DMS79 (cell line): ENCODE results near the gene TREML4.

Experiments
- DNase-seq: peaks from one replicate; lab custom pipeline; 2025; lab: John Stamatoyannopoulos, UW

Gene TREML4

DNA sequence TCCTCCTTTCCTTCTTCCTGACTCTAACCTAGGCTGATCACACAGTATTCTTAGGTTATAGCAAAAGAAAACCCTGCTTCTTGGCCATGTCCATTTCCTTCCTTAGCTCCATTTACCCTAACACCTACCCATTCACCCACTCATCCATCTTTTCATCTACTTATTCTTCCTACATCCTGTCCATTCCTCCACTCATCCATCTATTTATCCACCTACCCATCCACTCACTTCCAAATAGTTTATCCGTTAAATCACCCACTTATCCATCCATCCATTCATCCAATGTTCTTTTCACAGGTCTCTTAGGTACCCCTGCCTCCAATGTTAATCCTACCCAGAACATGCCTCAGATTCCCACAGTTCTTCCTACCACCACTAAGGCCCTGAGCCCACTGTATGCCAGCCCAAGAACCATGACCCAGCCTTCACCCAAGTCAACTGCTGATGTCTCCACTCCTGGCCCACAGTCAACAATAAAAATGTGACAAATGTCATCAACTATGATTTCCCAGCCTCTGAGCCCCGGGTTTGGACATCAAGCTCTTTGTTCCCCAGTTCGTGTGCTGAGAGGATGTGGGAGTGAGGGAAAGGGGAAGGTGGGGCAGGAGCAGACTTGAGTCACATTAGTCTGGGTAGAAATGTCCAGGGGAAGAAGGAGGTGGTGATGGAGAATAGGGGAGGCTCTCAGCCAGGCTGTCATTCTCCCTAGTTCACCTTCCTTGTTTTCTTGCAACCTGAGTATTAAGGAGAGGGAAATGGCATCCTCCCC lies 24.4 kb downstream of the TREML4 start:
- DNase-seq: no peak

DNA sequence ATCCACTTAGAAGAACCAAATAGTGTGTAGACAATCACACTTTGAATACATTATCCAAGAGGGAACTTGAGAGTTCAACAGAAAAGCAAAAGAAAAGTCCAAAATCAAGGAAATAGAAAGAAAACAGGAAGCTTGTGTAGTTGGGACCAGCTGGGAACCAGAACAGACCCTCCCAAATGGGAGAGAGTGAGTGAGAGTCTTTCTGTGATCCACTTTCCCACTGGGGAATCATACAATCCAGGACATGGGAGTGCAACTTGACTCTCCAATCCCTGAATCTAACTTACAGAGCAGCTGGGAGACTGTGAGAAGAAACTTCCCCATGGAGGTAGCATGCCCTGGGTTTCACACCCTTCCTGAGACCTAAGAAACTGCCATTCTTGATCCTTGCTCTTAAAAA lies 27.0 kb downstream of the TREML4 start:
- no peak for DNase-seq

DNA sequence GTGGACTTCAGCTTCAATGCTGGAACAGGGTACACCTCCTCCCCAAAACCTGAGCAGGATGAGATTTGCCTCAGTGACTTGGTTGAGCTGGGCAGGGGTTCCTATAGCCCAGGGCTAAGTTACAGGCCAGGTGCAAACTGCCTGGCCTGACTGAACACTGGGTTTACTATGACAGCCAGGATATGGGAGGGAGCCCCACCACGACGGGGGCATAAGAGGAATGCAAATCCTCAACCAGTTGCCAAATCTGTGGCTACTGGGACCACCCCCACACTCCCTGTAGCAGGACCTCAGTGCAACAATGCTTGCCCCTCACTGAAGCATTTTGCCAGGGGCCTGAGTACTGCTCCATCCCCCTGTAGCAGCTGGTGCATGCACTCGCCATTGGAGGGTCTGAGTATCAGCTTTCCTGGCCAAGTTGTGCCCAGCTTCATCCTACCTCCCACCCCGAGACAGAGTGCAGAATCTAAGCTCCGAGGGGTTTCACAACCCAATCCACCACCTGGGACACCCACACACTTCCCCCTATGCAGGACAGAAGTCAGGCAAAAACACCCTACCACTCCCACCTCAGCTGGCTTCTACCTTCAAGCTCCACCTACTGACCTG lies 27.6 kb downstream of the TREML4 start:
- no peak for DNase-seq

DNA sequence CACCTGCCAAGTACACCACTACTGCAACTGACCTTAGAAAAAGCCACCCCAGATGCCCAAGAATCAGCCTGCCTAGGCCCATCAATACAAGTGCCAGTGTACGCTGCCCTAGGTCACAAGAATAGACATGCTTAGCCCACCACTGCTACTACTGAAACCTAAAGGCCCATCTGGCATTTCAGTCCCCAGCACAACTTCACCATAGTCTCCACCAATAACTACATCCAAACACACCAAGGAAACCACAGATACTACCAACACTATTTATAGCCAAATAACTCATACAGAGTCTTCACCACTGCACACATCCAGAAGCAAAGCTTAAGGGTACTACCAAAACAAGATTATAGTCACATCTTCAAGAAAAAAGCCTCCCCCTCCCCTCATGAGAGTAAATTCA lies 28.2 kb downstream of the TREML4 start:
- DNase-seq: no peak

DNA sequence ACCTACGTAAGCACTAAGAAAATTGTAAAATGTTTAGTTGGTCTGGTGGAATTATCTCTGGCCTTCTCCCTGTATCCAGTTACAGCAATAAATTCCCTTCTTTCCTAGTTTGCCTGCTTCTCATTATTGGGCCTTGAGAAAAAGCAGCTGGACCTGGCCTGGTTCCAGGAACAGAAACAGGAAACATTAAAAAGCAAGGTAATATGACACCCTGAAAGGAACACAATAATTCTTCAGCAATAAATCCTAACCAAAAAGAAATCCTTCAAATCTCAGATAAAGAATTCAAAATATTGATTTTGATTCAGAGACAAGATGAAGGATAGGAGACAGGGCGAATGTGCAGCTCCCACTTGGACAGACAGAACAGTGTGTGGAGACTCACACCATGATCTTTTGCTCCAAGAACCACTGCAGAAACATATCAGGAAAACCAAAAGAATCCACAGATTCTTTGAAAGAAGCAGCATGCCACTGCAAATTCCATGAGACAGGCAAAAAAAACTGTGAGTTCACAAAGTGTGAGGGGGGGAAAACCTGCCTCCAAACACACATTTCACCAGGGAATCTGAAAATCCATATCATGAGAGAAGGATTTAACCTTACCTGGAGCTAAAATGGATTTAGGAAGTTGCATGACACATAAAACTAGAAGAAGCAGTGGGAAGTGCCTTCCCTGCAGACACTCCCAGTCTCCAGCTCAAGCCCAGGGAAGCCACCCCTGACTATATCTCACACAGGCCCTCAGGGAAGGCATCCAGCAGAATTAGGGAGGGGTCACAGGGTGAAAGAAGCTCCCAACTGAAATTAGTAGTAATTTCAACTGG lies 29.4 kb downstream of the TREML4 start:
- DNase-seq: peak; percentile 56

DNA sequence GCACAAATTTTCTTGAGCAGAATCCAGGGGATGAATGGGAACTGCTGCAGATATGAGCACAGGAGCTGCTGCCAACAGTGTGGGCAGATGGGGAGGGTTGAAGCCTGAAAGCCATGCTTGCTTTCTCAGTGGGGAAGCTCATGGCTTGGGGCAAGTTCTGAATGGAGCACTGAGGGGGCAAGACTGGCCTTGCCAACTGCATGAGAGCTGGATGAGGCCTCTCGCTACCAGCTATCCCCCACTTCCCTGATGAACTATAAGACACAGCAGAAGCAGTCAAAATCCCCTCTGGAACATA lies 30.0 kb downstream of the TREML4 start:
- no peak for DNase-seq

DNA sequence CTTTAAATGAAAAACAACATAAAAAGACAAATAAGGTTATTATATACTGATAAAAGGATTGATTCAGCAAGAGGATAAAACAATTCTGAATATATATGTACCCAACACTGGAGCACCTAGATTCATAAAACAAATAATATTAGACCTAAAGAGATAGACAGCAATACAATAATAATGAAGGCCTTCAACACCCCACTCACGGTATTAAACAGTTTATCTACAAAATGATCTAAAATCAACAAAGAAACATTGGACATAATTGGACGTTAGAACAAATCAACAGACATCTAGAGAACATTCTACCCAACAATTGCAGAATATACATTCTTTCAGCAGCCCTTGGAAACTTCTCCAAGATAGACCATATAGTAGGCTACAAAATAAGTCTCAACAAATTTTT lies 34.3 kb downstream of the TREML4 start:
- no peak for DNase-seq

DNA sequence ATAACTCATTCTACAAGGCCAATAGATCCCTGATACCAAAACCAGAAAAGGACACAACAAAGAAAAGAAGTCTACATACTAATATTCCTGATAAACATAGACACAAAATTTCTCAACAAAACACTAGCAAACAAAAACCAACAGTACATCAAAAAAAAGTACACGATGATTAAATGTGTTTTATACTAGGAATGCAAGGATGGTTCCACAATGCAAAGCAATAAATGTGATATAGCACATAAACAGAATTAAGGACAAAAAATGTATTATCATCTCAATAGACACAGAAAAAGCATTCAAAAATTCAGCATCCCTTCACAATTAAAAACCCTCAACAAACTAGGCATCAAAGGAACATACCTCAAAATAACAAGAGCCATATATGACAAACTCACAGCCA lies 35.1 kb downstream of the TREML4 start:
- DNase-seq: no peak

DNA sequence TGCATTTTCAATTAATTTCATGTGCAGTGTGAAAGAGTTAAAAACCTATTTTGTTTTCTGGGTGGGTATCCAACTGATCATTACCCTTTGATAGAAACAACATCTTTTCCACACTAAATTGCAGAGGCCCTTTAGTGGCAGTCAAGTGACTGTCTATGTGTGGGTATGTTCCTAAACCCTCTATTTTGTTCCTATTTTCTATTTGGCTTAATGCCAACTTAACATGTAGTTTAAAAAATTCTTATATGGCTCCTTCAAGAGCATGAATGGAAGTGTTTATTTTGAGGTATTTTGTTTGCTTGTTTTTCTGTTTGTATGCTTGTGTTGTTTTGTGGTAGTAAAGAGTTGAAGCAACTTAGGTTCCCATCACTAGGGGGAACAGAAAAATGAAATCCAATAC lies 38.4 kb downstream of the TREML4 start:
- no peak for DNase-seq

DNA sequence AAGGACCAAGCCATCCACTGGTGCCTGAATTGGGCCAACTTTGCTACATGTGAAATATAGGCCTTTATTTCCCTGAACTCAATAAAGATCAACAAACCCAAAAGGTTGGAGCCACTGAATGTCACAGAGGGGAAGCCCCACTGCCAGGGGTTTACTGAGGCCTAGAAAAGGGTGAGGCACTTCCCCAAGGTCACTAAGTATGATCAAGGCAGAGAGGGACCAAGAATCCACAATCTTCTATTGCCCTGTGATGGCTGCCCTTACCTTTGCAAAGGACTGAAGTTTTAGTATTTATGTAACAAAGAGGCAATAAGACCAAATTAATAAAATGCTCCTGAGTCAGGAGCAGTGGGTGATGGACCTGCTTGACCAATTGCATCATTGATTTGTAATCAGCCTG lies 40.3 kb downstream of the TREML4 start:
- DNase-seq: no peak

DNA sequence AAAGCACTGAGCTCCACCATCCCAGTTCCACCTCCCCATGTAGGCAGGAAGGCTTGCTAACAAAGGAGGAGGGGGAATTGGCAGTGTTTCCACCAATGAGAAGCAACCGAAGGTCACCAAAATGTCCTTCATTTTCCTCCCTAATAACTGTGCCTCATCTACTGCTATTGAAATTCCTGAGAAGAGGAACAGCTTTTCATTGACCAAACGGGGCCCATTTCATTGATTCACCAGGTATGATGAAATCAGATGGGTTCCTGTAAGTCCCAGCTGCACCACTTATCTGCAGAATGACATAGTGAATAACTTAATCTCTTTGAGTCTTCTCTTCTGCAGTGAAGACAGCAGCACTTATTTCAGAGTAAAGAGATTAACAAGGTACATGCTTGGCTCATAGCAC lies 41.0 kb downstream of the TREML4 start:
- no peak for DNase-seq

DNA sequence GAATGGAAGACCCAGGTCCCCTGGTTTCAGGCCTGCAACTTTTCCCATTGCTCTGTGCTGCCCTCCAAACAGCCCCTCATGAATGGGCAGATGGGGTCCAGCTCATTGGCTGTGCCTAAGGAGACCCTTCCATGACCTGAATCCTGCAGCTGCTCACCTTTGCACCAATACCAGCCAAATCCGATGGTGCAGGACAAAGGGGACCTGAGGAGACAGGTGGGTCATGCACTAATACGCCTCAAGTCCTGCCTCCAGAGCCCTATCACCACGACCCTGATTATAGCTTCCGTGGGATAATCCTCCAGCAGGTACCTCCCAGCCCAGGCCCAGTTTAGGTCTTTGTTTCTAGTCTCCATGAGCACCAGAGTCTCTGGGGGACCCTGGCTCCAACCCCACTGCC lies 41.6 kb downstream of the TREML4 start:
- DNase-seq: no peak

DNA sequence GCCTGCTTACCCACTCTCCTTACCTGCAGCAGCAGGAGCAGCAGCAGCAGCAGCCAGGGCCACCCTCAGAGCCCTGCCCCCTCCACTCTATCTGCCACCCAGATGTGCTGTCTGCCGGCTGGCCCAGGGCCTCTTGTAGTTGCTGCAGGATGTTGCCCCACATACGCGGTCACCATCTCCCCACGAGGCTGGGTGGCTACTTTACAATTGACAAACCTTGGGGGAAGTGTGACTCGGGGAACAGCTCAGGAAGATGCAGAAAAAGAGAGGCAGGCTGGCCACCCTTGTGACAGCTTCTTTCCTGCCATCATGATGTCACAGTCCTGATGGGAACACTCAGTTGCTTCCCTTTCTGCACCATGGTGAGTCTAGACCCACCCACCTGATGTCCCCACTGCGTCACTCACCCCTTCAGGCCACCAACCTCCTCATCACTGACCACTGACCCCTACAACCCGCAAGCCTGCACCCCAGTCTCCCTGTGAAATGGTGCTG lies 43.8 kb downstream of the TREML4 start:
- no peak for DNase-seq

DNA sequence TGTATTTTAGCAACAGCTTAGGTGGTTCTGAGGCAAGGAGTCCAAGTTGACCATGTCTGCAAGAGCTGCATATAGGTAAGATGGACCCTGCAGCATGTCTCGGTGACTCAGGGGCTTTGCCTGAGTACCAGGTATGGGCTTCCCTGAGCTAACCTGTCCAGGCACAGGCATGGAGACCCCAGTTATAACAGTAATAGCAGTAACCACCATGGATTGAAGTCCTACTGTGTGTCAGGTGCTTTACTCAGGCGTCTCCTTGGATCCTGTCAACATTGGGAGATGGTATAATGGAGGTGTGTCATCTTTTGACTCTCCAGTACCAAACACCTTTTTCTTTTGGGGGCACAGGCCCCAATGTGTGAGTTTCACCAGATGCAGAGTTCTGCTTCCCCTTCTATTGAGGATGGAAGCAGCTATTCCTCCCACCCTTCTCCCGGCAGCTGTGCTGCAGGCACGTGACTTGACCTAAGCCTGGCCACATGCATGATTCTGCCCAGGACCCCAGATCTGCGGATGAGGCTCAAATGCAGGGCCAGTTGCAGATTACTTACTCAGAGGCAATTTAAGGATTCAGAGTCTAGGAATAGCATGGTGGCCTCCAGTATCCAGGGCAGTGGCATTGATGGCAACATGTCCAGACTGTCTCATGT lies 44.6 kb downstream of the TREML4 start:
- no peak for DNase-seq

DNA sequence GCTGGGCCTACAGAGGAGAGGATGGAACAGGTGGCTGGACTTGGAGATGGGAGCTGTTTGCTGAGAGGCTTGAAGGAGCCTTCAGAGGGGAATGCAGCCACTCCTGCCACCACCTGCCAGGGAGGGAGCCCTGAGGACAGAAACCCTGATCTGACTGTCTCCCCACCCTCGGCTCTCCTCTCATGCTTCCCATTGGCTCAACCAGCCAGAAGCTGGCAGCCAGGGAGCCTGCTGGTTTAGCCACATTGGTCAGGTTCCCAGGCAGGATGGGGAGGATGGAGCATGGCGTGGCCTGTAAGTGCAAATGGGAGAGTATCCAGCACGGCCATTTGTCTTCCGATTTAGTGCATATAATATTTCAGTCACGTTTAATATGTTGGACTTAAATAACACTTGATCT lies 45.6 kb downstream of the TREML4 start:
- peak; percentile 86 for DNase-seq

DNA sequence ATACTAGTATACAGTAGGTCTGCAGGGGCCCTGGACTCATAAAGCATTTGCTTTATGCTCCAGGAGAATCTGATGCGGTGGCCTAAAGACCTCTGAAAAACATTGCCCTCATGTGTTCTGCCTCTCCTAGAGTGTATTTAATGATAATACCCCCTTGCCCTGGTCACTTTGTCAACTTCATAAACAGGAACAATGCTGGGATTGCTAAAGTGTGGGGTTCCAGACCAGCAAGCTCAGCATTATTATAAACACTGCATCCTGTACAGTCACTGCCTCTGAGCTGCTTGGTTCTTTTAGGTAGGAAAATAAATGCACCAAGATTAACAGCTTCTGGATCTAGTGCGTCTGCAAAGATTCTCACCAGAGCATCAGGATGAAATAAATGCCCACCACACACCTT lies 46.1 kb downstream of the TREML4 start:
- DNase-seq: no peak

DNA sequence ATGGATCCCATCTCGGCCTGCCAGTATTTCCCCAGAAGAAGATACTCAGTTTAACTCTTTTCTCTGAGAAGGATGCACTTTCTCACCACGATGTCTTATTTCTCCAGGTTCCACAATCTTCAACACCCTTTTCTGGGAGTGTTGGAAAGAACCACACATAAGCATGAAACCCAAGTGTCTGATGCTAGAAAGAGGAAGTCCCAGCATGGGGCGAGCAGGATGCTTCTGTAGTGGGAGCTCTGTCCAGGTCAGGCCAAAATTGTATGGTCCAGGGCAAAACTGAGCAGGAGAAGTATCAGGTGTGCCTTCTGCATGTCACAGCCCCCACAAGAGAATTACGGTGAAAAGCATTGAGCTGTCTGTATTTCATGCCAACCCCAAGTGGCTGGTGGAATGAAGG lies 47.3 kb downstream of the TREML4 start:
- no peak for DNase-seq

DNA sequence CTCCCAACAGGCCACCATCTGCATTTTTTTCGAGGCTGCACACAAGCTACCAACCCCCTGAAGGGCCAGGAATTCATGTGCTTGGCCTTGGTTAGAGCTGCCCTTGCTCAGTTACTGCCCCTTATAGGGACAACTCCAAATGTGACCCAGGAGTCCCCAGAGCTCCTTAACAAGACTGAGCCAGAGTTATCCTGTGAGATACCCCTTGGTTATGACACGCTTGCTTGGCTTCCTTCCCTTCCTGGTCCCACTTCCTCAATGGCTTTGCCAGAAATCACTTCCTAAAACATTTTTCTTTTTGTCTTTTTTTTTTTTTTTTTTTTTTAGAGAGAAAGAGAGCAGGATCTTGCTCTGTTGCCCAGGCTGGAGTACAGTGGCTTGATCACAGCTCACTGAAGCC lies 49.5 kb downstream of the TREML4 start:
- DNase-seq: no peak

DNA sequence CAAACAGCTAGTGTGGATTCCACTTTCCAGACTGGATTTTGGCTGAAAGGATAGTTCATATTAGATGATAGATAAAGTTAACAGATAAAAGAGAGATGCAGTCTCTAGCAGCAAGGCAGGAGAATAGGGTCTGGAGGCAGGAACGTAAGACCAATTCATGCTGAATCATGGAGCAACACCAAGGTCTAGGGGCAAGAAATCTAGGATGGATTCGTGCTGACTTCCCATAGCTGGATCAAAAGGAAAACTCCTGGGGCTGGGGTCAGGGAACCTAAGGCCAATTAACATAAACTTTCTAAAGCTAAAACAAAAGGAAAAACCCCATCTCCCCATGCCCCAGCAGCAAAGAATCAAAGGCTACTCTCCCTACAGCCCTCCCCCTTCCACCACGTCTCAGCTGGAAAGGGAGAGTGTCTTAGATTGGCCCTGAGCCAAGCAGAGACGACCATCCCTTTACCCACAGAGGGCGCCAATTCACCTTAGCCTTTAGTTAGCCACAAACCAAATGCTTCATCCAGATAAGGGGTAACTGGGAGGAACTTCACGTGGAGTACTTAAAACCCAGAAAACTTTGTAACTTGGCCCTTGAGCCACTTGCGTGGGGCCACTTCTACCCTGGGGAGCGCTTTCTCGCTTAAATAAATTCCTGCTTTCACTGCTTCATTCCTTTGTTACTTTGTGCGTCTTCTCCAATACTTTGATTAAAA lies 50.7 kb downstream of the TREML4 start:
- peak; percentile 61 for DNase-seq

DNA sequence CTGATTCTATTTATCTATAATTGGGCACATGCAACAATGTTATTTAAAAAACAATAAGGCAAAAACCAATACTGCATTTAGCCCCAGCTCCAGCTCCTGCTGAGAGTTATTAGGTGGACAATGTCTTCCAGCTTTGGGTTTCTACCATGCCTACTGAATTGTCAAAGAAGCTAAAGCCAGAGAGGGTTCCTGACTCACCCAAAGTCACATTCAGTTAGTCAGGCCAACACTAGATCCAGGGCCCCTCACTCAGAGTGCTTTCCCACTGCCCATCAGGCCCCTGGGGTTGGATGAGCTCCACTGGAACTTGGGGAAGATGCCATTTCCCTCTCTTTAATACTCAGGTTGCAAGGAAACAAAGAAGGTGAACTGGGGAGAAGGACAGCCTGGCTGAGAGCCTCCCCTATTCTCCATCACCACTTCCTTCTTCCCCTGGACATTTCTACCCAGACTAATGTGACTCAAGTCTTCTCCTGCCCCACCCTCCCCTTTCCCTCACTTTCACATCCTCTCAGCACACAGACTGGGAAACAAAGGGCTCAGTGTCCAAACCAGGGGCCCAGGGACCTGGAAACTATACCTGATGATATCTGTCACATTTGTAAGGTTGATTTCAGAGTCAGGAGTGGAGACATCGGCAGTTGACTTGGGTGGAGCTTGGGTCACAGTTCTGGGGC lies 52.4 kb downstream of the TREML4 start:
- DNase-seq: no peak

DNA sequence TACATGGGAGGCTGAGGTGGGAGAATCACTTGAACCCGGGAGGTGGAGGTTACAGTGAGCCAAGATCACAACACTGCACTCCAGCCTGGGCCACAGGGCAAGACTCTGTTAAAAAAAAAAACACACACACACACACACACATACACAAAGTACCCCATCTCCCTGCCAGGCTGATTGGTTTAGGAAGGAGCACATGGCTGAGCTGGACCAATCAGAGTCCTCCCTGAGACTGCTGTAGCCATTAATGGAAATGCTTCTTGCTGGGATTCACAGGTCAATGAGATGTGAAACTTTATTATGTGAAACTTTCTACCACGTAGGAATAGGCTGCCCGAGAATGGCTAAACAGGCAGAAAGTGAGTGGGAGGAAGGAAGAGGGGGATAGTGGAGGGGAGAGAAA lies 55.5 kb downstream of the TREML4 start:
- no peak for DNase-seq
